Loucy (cell line): ENCODE results near the gene OSBPL3.

Experiments used
- H2AFZ ChIP-seq: fragments of 200-600 bp; sonication (generic); 2 replicates; pipeline ENCODE4 v1.6.0; 2016; ENCODE audit warnings: antibody characterized with exemption, mild to moderate bottlenecking, low read length, moderate library complexity
- H3F3A ChIP-seq: fragments of 200-600 bp; 2 replicates; pipeline ENCODE4 v1.6.0; 2016; ENCODE audit warnings: antibody characterized with exemption, low read depth, mild to moderate bottlenecking
- H3K27me3 ChIP-seq: fragments of 200-600 bp; sonication (generic); 2 replicates; pipeline ENCODE4 v1.6.1; 2014; ENCODE audit warnings: low read length, mild to moderate bottlenecking; ENCODE audit not compliant: insufficient read depth, poor library complexity, severe bottlenecking
- H3K36me3 ChIP-seq: fragments of 200-600 bp; sonication (generic); 2 replicates; pipeline ENCODE4 v1.6.1; 2016; ENCODE audit warnings: low read length; ENCODE audit not compliant: insufficient read depth
- H3K4me1 ChIP-seq: fragments of 200-600 bp; sonication (generic); 2 replicates; pipeline ENCODE4 v1.5.1; 2014; ENCODE audit warnings: low read length, mild to moderate bottlenecking; ENCODE audit not compliant: insufficient read depth, poor library complexity, severe bottlenecking
- H3K4me2 ChIP-seq: fragments of 200-600 bp; sonication (generic); 2 replicates; pipeline ENCODE4 v1.6.0; 2014; ENCODE audit warnings: antibody characterized with exemption, low read length, low read depth, mild to moderate bottlenecking; ENCODE audit not compliant: poor library complexity, severe bottlenecking
- H3K4me3 ChIP-seq: fragments of 200-600 bp; sonication (generic); 2 replicates; pipeline ENCODE4 v1.5.1; 2014; ENCODE audit warnings: low read length, mild to moderate bottlenecking, mixed read lengths; ENCODE audit not compliant: poor library complexity, severe bottlenecking
- H3K79me2 ChIP-seq: fragments of 200-600 bp; sonication (generic); 2 replicates; pipeline ENCODE4 v1.6.1; 2014; ENCODE audit warnings: low read length; ENCODE audit not compliant: insufficient read depth
- H3K9ac ChIP-seq: fragments of 200-600 bp; sonication (generic); 2 replicates; pipeline ENCODE4 v1.6.0; 2014; ENCODE audit warnings: mild to moderate bottlenecking, low read depth, low read length, moderate library complexity; ENCODE audit not compliant: poor library complexity, severe bottlenecking
- H3K9me2 ChIP-seq: fragments of 200-600 bp; sonication (generic); replicated peaks from 2 replicates; pipeline ENCODE4 v1.6.1; 2016; ENCODE audit warnings: low read depth, low read length, mixed read lengths
- H3K9me3 ChIP-seq: fragments of 200-600 bp; sonication (generic); 2 replicates; pipeline ENCODE4 v1.6.1; 2014; ENCODE audit warnings: mild to moderate bottlenecking, antibody characterized with exemption, low read length, low read depth; ENCODE audit not compliant: insufficient read depth
- H4K20me1 ChIP-seq: fragments of 200-600 bp; sonication (generic); 2 replicates; pipeline ENCODE4 v1.6.0; 2014; ENCODE audit warnings: antibody characterized with exemption, low read length, mild to moderate bottlenecking; ENCODE audit not compliant: insufficient read depth, poor library complexity, severe bottlenecking
- EZH2phosphoT487 ChIP-seq: fragments of 200-600 bp; IDR thresholded peaks from 2 replicates; pipeline ENCODE4 v1.6.1; 2018; ENCODE audit warnings: antibody characterized with exemption, mild to moderate bottlenecking, moderate library complexity, borderline replicate concordance
- TF ChIP-seq, protein P1 (sequence below): fragments of 200-600 bp; sonication (generic); conservative IDR thresholded peaks from 2 replicates; pipeline ENCODE4 v1.5.1; 2014; ENCODE audit warnings: mild to moderate bottlenecking, antibody characterized with exemption, low read length

Gene OSBPL3

DNA sequence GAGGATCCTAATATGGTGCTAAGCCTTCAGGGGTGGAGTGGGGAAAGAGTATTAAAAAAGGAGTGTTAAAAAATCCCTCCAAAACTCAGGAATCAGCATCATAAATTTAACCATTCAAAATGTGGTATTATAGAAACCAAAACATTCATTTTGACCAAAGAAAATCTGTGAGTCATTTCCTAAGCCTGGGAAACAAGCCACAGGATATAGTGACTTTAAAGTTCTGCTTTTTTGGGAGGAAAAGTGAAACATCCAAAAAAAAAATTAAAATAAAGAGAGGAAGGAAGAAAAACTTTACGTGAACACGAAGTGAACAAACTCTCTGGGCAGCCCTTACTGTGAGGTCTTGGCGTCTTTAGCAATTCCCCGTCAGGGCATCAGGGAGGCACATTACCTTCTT is 148.7 kb downstream of the OSBPL3 start:
- Histone ChIP-seq H3F3A (no peaks in the 10 kb centered on the region), H2AFZ (no peak overlapping the region), H3K9me3 (no peaks in the 10 kb centered on the region), H3K4me1 (peaks cover 21% of the 10 kb centered on the region), H3K9me2 (no peaks in the 10 kb centered on the region), H4K20me1 (no peaks in the 10 kb centered on the region), H3K79me2 (no peaks in the 10 kb centered on the region), H3K27me3 (no peaks in the 10 kb centered on the region), H3K4me3 (no peak overlapping the region), H3K36me3 (peaks cover 33% of the 10 kb centered on the region; the same call in 1 of the 2 replicates), H3K9ac (no peak overlapping the region), H3K4me2 (no peak overlapping the region)
- TF ChIP-seq EZH2phosphoT487: no peak
- TF ChIP-seq, protein P1, sequence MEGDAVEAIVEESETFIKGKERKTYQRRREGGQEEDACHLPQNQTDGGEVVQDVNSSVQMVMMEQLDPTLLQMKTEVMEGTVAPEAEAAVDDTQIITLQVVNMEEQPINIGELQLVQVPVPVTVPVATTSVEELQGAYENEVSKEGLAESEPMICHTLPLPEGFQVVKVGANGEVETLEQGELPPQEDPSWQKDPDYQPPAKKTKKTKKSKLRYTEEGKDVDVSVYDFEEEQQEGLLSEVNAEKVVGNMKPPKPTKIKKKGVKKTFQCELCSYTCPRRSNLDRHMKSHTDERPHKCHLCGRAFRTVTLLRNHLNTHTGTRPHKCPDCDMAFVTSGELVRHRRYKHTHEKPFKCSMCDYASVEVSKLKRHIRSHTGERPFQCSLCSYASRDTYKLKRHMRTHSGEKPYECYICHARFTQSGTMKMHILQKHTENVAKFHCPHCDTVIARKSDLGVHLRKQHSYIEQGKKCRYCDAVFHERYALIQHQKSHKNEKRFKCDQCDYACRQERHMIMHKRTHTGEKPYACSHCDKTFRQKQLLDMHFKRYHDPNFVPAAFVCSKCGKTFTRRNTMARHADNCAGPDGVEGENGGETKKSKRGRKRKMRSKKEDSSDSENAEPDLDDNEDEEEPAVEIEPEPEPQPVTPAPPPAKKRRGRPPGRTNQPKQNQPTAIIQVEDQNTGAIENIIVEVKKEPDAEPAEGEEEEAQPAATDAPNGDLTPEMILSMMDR: no peak

DNA sequence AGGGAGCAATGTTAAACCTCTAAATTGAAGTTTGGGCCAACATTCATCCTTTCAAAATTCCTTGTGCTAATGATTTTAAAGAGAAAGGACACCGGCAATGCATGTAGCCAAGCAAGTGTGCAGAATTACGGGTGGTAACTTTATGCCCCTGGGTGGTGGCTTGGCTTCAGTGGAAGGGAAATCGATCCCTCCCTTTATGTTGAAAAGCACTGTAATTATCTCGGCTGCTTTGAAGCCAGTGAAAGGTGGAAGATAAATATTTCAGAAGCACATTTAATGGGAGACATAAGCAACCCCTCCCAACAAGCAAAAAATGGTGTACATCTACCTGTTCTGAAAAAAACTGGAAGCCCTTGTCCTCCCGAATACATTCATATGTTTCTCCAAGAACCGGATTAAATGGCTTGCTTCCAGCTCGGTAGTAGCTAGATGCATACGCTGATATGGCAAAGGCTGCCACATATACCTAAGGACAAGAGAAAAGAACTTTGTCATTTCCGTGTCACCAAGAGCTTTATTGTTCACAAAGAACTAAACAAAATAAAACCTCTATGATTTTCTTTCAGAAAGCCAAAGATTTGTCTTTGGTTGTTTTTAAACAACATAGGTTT is 149.4 kb downstream of the OSBPL3 start:
- H3K9ac ChIP-seq: no peak overlapping the region
- no peaks in the 10 kb centered on the region for H3K27me3 ChIP-seq
- H4K20me1 ChIP-seq: no peaks in the 10 kb centered on the region
- no peaks in the 10 kb centered on the region for H3F3A ChIP-seq
- H3K79me2 ChIP-seq: no peaks in the 10 kb centered on the region
- no peaks in the 10 kb centered on the region for H3K9me2 ChIP-seq
- no peak overlapping the region for H3K4me2 ChIP-seq
- peaks cover 33% of the 10 kb centered on the region; the same call in 1 of the 2 replicates for H3K36me3 ChIP-seq
- H2AFZ ChIP-seq: no peak overlapping the region
- TF ChIP-seq, protein P1: no peak
- H3K4me3 ChIP-seq: no peak overlapping the region
- H3K4me1 ChIP-seq: peaks cover 21% of the 10 kb centered on the region
- no peaks in the 10 kb centered on the region for H3K9me3 ChIP-seq

DNA sequence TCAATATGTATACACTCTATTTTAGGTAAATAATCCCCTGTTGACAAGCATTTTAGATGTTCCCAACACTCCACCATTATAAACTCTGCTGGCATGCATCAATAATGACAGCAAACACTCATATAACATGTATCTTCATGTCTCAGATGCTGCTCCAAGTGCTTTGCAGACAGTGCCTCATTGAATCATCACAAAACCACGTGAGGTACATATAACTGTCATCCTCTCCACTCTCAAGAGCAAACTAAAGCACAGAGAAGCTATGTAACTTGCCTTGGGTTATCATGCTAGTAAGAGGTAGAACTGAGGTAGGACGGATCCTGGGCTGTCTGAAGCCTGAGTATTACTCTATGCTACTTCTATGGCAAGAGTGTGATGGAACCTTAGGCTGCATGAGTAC is 150.2 kb downstream of the OSBPL3 start:
- no peaks in the 10 kb centered on the region for H3F3A ChIP-seq
- H4K20me1 ChIP-seq: no peaks in the 10 kb centered on the region
- TF ChIP-seq, protein P1: no peak
- no peak for TF ChIP-seq EZH2phosphoT487
- no peak overlapping the region for H2AFZ ChIP-seq
- no peak overlapping the region for H3K4me2 ChIP-seq
- H3K4me3 ChIP-seq: no peak overlapping the region
- no peaks in the 10 kb centered on the region for H3K27me3 ChIP-seq
- no peaks in the 10 kb centered on the region for H3K9me2 ChIP-seq
- no peaks in the 10 kb centered on the region for H3K79me2 ChIP-seq
- H3K9me3 ChIP-seq: no peaks in the 10 kb centered on the region
- no peak overlapping the region for H3K9ac ChIP-seq
- H3K36me3 ChIP-seq: peaks cover 33% of the 10 kb centered on the region; the same call in 1 of the 2 replicates
- H3K4me1 ChIP-seq: peaks cover 26% of the 10 kb centered on the region
